H1 (cell line): ENCODE measurements around the gene SMARCA1. TPM values are rescaled to one million over a fixed set of nuclear protein-coding genes. Genes with fewer than 3 reads are reported as not detected.

Source experiments
- BCL11A ChIP-seq, 2 experiments: IDR thresholded peaks; one replicate each; pipeline ENCODE4 v1.6.1; 2011; ENCODE audit warnings: low read depth in 2 of 2, low read length in 2 of 2, mild to moderate bottlenecking in 2 of 2
- CTCF ChIP-seq, 3 experiments: IDR thresholded peaks; 1 replicate in 2 of 3; 2 replicates in 1 of 3; pipeline versions ENCODE4 v1.5.1 to v1.6.1; 2011; ENCODE audit warnings: low read length in 3 of 3, mild to moderate bottlenecking in 3 of 3, inconsistent platforms in 2 of 3, low read depth in 1 of 3, moderate library complexity in 1 of 3; ENCODE audit not compliant: insufficient read depth in 1 of 3; ENCODE audit errors: control extremely low read depth in 1 of 3
- NANOG ChIP-seq: IDR thresholded peaks from 2 replicates; pipeline ENCODE4 v1.6.1; 2011; ENCODE audit warnings: low read length, low read depth, mild to moderate bottlenecking, inconsistent platforms; ENCODE audit not compliant: insufficient read depth, poor library complexity, severe bottlenecking
- polyA plus RNA-seq, 7 experiments: library from polyadenylated mRNA; depleted of rRNA in 3 of 7; stranded (reverse) in 5 of 7; unstranded in 2 of 7; fragments of >200 nt in 5 of 7; fragments of 200-250 nt in 2 of 7; gene quantifications; 1 replicate in 5 of 7; 2 replicates in 1 of 7; 4 replicates in 1 of 7; pipeline versions ENCODE4 v1.2.1 to v1.2.3, GENCODE V29; 2011 to 2013; ENCODE audit warnings: missing spikeins in 2 of 7, mixed read lengths in 2 of 7
- total RNA-seq: library from RNA; stranded (reverse); fragmentation: NEBNext Ultra II Directional; extraction: Animal tissue kit (Norgen Biotek cat#: 25700); gene quantifications from 2 replicates; pipeline ENCODE4 v1.2.1, GENCODE V29; 2021

The SMARCA1 gene
- total and polyA plus RNA-seq, 2 of the 8 experiments (the other 6 are each of a cell fraction or from before 2014, with no cell fraction given) = 13.1 to 54.4 TPM

- TF ChIP-seq BCL11A (IDR thresholded peaks at IDR 0.05; ENCODE audit: low read depth in 2 of 2, low read length in 2 of 2) (no peak), NANOG (no peak), CTCF (IDR thresholded peaks at IDR 0.05; ENCODE audit: control extremely low read depth in 1 of 3, insufficient read depth in 1 of 3, low read depth in 1 of 3, low read length in 3 of 3) (no peak)
Observed at GRCh38 chrX:129433945-129434344, 89.3 kb downstream of the SMARCA1 start (continued).
